Nephron (organoid): Measurements from ENCODE around the gene FRY.

Experiments
- H3K27ac Mint-ChIP-seq, 3 experiments: 2 replicates each; pipeline ENCODE4 v1.8.0; 2020; ENCODE audit warnings: mixed read lengths in 3 of 3, mild to moderate bottlenecking in 2 of 3, moderate library complexity in 1 of 3
- H3K27me3 Mint-ChIP-seq: 2 replicates; pipeline ENCODE4 v1.8.0; 2021; ENCODE audit warnings: low read depth, mild to moderate bottlenecking, moderate library complexity, mixed read lengths
- H3K36me3 Mint-ChIP-seq: 2 replicates; pipeline ENCODE4 v1.8.0; 2020; ENCODE audit warnings: low read depth, mixed read lengths
- H3K4me1 Mint-ChIP-seq: 2 replicates; pipeline ENCODE4 v1.8.0; 2020; ENCODE audit warnings: mixed read lengths
- H3K4me3 Mint-ChIP-seq, 3 experiments: 2 replicates each; pipeline ENCODE4 v1.8.0; 2020; ENCODE audit warnings: mild to moderate bottlenecking in 3 of 3, mixed read lengths in 3 of 3, moderate library complexity in 2 of 3
- H3K9me3 Mint-ChIP-seq: 2 replicates; pipeline ENCODE4 v1.8.0; 2020; ENCODE audit warnings: mixed read lengths
- TF ChIP-seq, protein P1 (sequence below), 3 experiments: fragments of 200-600 bp; sonication (generic); IDR thresholded peaks; one replicate each; pipeline ENCODE4 v1.5.0; 2021; ENCODE audit warnings: antibody characterized with exemption in 3 of 3; ENCODE audit not compliant: unreplicated experiment in 3 of 3

FRY gene

GRCh38 chr13:32021785-32022184 lies 9.8 kb upstream of the FRY start:
- Mint-ChIP-seq H3K36me3 (no peaks in the 10 kb centered on the region), H3K9me3 (no peaks in the 10 kb centered on the region), H3K4me3 (no peak overlapping the region), H3K27me3 (no peaks in the 10 kb centered on the region), H3K4me1 (peaks cover 11% of the 10 kb centered on the region), H3K27ac (peak overlapping the region in 1 of 3 experiments; percentile 83)
- TF ChIP-seq, protein P1, sequence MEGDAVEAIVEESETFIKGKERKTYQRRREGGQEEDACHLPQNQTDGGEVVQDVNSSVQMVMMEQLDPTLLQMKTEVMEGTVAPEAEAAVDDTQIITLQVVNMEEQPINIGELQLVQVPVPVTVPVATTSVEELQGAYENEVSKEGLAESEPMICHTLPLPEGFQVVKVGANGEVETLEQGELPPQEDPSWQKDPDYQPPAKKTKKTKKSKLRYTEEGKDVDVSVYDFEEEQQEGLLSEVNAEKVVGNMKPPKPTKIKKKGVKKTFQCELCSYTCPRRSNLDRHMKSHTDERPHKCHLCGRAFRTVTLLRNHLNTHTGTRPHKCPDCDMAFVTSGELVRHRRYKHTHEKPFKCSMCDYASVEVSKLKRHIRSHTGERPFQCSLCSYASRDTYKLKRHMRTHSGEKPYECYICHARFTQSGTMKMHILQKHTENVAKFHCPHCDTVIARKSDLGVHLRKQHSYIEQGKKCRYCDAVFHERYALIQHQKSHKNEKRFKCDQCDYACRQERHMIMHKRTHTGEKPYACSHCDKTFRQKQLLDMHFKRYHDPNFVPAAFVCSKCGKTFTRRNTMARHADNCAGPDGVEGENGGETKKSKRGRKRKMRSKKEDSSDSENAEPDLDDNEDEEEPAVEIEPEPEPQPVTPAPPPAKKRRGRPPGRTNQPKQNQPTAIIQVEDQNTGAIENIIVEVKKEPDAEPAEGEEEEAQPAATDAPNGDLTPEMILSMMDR (IDR thresholded peaks at IDR 0.05; ENCODE audit: unreplicated experiment in 3 of 3), result no peak

GRCh38 chr13:32022311-32022710 lies 9.3 kb upstream of the FRY start:
- TF ChIP-seq, protein P1 (IDR thresholded peaks at IDR 0.05; ENCODE audit: unreplicated experiment in 3 of 3), result no peak
- Mint-ChIP-seq H3K4me3 (no peak overlapping the region), H3K27ac (peak overlapping the region; percentile 12 to 83 (median 61)), H3K36me3 (no peaks in the 10 kb centered on the region), H3K4me1 (peaks cover 11% of the 10 kb centered on the region), H3K27me3 (no peaks in the 10 kb centered on the region), H3K9me3 (no peaks in the 10 kb centered on the region)

- TF ChIP-seq, protein P1 (IDR thresholded peaks at IDR 0.05; ENCODE audit: unreplicated experiment in 3 of 3), result no peak
- H3K27me3 Mint-ChIP-seq, result no peaks in the 10 kb centered on the region
- H3K4me1 Mint-ChIP-seq, result peaks cover 11% of the 10 kb centered on the region
- H3K4me3 Mint-ChIP-seq, result no peak overlapping the region
- H3K27ac Mint-ChIP-seq, result peak overlapping the region in 1 of 3 experiments; percentile 83
- no peaks in the 10 kb centered on the region for H3K36me3 Mint-ChIP-seq
- H3K9me3 Mint-ChIP-seq, result no peaks in the 10 kb centered on the region
Measured at GRCh38 chr13:32023096-32023495, 8.5 kb upstream of the FRY start.

- Mint-ChIP-seq H3K4me3 (no peak overlapping the region), H3K36me3 (no peaks in the 10 kb centered on the region), H3K27ac (no peak overlapping the region), H3K9me3 (no peaks in the 10 kb centered on the region), H3K27me3 (no peaks in the 10 kb centered on the region), H3K4me1 (peaks cover 11% of the 10 kb centered on the region)
- TF ChIP-seq, protein P1 (IDR thresholded peaks at IDR 0.05; ENCODE audit: unreplicated experiment in 3 of 3), result peak in 1 of 3 experiments; percentile 17
Measured at GRCh38 chr13:32023698-32024097, 7.9 kb upstream of the FRY start.

- Mint-ChIP-seq H3K4me3 (no peak overlapping the region), H3K36me3 (no peaks in the 10 kb centered on the region), H3K27me3 (no peaks in the 10 kb centered on the region), H3K4me1 (peaks cover 11% of the 10 kb centered on the region), H3K27ac (no peak overlapping the region), H3K9me3 (no peaks in the 10 kb centered on the region)
- TF ChIP-seq, protein P1 (IDR thresholded peaks at IDR 0.05; ENCODE audit: unreplicated experiment in 3 of 3), result no peak
Measured at GRCh38 chr13:32024750-32025149, 6.8 kb upstream of the FRY start.

GRCh38 chr13:32025730-32026129 lies 5.8 kb upstream of the FRY start:
- H3K36me3 Mint-ChIP-seq, result no peaks in the 10 kb centered on the region
- no peaks in the 10 kb centered on the region for H3K9me3 Mint-ChIP-seq
- H3K27ac Mint-ChIP-seq, result no peak overlapping the region
- no peak overlapping the region for H3K4me3 Mint-ChIP-seq
- TF ChIP-seq, protein P1 (IDR thresholded peaks at IDR 0.05; ENCODE audit: unreplicated experiment in 3 of 3), result no peak
- H3K27me3 Mint-ChIP-seq, result peaks cover 3% of the 10 kb centered on the region
- peaks cover 18% of the 10 kb centered on the region for H3K4me1 Mint-ChIP-seq
